HG02571 (cell line): ENCODE measurements around the gene NPFF.

Experiments used
- ATAC-seq: cut with Tn5 transposase; IDR thresholded peaks from one replicate; pipeline ENCODE4 v1.9.1; 2021; ENCODE audit warnings: mild to moderate bottlenecking, moderate library complexity; ENCODE audit not compliant: unreplicated experiment

The NPFF gene

DNA sequence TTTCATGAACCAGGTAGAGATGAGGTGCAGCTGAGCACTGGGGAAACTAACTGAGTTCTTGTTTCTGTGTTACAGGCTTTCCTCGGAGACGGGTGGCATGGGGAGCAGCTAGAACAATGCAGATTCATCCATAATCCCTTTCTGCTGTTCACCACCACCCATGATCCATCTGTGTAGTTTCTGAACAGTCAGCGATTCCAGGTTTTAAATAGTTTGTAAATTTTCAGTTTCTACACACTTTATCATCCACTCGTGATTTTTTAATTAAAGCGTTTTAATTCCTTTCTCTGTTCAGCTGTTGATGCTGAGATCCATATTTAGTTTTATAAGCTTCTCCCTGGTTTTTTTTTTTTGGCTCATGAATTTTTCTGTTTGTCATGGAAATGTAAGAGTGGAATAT is 28.0 kb downstream of the NPFF start:
- ATAC-seq, result no peak

DNA sequence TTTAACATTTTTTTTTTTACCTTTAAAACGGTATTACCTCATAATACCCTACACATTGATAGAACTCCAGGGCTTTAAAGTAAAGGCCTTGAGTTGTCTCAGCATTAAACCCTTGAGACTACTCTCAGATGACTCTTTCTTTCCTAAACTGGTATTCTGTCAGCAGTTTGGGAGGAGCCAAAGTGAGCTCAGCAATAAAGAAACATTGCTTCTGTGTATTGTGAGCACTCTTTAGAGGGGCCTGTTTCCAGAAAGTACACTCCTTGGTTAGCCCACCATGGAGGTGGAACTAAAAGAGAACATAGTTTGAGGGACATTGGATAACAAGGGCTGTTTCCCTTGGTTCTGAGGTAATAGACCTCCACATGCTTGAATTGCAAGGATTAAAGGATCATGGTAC is 28.4 kb downstream of the NPFF start:
- ATAC-seq, result no peak

GRCh38 chr12:53476769-53477209 is 30.5 kb downstream of the NPFF start:
- no peak for ATAC-seq

- no peak for ATAC-seq
These were observed 32.5 kb downstream of the NPFF start for GRCh38 chr12:53474819-53475218.

DNA sequence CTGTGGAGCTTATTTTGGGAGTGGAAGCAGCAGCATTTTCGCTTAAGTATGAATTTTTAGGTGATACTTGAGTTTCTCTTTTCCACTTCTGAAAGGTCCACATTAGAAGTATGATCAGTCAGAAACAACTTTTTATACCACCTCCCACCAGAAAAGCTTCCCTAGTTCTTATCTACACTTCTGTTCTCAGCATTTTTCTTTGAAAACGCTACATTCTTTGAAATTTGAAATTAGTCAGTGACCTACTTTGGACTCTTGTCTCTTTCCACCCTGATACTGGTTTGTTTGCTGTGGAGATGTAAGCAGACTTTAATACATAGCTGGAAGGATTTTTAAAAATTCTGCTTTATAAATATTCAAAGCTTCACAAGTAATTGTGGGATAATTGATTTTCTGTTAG is 33.2 kb downstream of the NPFF start:
- no peak for ATAC-seq

- no peak for ATAC-seq
These were observed 35.2 kb downstream of the NPFF start for GRCh38 chr12:53472056-53472582.

DNA sequence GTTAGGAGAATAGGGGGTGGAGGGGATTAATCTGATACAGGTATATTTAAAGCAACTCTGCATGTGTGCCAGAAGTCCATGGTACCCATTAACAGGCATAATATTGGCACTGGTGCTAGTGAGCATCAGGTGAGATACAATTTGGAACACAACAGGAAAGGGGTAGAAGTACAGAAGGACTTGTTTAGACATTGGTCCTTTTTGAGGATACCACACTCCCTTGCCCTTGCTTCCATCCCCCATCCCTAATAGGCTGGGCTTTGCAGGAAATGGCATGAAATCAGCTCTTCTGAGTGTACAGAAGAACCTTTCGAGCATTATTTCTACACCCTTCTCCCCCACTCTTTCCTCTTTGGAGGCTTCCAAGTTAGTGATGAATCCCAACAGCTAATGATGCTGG is 39.0 kb downstream of the NPFF start:
- ATAC-seq, result no peak

DNA sequence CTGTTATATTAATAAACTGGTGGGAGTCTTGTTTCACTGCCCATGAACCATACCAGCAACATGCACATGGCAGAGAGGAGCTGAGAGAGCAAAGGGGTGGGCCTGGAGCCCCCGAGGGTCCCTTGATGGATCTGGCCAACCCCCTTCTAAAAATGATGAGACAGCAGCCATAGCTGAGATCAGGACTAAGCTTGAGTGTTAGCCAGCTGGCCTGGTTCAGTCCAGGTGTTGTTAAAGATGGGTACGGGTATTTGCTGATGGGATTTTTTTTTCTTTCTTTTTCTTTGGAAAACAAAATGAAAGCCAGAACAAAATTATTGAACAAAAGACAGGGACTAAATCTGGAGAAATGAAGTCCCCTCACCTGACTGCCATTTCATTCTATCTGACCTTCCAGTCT is 39.4 kb downstream of the NPFF start:
- ATAC-seq, result no peak

DNA sequence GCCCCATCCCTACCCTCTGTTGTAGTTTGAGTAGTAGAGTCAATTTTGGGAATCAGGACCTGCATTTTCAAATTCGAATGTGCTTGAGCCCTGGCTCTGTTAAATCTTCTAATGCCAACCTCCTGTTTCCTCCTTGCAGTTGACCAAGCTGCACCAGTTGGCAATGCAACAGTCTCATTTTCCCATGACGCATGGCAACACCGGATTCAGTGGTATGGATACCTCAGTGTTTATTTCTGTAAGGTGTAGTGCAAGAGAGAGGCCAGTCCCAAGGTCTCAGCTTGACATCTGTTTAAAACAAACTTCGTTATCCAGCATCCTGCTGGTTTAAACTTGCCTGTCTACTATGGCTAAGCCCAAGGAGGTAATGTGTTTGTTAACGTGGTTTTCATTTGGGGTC is 40.2 kb downstream of the NPFF start:
- ATAC-seq, result no peak

GRCh38 chr12:53466640-53467039 is 40.6 kb downstream of the NPFF start:
- no peak for ATAC-seq

- ATAC-seq, result no peak
These were observed 41.6 kb downstream of the NPFF start for GRCh38 chr12:53465679-53466078.

- ATAC-seq, result no peak
These were observed 42.4 kb downstream of the NPFF start for GRCh38 chr12:53464685-53465418.

GRCh38 chr12:53463802-53464560 is 43.3 kb downstream of the NPFF start:
- no peak for ATAC-seq

- no peak for ATAC-seq
These were observed 44.3 kb downstream of the NPFF start for GRCh38 chr12:53462935-53463334.

GRCh38 chr12:53461591-53461990 is 45.7 kb downstream of the NPFF start:
- no peak for ATAC-seq

DNA sequence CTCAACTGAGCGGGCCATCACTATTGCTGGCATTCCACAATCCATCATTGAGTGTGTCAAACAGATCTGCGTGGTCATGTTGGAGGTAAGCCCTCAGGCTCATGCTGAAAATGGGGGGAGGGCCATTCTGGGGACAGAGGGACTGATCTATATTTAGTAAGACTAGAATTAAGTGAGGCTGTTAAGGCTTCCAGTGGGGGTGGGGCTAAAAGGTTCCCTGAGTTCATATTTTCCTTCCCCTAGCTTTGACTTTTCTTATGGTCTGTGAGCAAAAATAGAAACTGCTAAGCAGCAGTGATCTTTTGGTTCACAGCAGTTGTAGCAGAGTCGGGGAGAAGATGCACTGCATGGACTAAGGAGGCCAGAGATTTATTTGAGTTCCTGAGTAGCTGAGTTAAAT is 46.2 kb downstream of the NPFF start:
- ATAC-seq, result no peak

- ATAC-seq, result no peak
These were observed 48.2 kb downstream of the NPFF start for GRCh38 chr12:53459097-53459496.
